NCI-H510A (cell line): Measurements from ENCODE around the gene PPIB.
A peak's percentile ranks its signal among the peaks of the same experiment; 100 is the strongest.

Source experiments
- DNase-seq: peaks from one replicate; lab custom pipeline; 2025; lab: John Stamatoyannopoulos, UW

The PPIB gene

DNA sequence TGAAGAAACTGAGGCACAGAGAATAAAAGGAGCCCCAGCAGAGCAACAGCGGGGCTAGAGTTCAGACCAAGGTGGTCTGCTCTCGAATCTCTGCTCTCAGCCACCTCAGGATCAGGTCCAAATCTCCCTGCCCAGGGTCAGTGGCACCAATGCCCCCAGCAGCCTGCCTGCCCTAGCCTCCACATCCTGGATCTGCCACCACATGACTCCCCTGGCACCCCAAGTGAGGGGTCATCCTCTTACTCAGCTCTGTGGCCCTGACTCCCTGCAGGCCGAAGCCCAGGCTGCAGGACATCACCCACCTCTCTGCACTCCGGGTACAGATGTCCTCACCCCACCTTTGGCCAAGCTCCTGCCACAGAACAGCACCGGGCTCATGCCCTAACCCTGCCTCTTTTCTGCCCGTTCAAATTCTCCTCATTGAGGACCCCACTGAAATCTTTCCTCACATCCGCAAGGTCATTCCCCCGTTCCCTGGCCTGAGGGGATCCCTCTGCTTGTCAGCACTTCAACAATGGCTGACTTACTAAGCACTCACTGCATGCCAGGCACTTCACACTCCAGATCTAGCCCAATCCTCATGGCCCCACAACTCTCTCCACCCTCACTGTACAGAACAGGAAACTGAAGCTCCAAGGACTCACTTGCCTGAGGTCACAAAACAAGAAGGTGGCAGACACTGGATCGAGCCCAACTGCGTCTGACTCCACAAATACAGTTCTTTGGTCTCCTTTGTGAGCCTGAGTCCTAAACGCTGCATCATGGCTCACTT, 4.3 kb downstream of the PPIB start:
- DNase-seq: no peak

DNA sequence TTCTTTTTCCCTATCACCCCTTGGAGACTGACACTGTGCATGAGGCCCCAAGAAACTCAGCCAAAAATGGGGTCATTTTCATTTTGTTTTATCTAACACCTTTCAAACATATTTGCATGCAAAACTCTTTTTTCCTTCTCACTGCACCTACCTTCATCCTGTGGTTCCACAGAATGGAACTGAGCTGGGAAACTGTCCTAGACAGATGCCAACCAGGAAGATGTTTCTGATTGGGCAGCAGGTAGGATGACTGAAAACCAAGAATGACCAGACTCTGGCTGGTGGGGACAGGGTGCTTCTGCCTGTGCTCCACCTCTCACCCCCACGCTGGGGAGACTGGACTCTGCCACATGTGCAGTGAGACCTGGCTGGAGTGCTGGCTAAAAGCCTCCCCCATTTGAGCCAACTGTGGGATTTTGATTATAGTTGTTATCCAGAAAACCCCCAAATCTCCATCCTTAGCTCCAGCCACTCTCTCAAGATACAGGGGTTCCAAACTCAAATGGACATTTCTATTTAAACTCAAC, 5.2 kb downstream of the PPIB start:
- no peak for DNase-seq

DNA sequence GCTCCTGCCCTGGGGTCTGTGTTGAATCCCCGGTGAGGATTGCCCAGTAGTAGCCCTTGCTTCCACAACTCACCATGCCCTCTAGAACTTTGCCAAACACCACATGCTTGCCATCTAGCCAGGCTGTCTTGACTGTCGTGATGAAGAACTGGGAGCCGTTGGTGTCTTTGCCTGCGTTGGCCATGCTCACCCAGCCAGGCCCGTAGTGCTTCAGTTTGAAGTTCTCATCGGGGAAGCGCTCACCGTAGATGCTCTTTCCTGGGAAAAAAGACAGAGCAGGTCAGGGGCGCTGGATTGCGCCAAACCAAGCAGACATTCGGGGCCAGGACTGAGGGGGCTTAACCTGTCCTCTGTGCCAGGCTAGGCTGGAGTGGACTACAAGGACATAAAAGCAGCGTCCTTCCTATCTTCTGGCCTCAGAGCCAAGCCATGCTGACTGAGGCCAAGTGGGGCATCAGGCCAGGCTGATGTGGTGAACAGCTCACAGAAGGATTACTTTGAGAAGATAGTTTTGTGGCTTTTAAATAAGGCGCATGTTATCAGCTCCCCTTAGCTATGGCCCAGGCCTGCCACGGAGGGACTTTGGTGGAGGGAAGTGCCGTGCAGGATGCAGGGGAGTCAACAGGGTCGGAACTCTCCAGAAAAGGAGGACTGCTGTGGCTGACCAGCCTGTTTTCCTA, 6.0 kb downstream of the PPIB start:
- no peak for DNase-seq

DNA sequence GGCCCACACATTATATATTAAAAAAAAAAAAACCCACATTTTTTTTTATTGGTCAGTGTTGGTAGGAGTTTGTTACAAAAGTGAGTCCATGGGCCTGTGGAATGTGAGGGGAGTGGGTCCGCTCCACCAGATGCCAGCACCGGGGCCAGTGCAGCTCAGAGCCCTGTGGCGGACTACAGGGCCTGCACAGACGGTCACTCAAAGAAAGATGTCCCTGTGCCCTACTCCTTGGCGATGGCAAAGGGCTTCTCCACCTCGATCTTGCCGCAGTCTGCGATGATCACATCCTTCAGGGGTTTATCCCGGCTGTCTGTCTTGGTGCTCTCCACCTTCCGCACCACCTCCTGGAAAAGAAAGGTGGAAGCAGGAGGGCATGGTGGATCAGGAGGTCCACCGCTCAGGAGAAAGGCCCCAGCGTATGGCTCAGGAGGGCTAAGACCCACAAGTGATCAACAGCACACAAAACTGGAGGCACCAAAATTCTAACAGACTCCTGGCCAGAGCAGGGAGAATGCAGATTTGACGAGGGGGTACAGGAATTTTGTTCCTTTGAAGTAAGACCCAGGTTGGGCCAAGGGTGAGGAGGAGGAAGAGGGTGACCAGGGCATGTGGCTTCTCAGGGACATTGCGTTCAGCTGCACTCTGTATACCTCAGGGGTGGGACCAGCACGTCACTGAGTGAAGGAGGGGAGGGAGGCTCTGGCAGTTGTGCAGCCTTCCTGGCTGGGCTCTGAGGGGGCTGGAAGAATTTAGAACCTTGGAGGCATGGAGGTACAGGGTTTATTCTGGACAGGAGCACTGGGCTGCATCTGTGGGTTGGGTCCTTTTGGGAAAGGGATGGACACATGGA, 6.8 kb downstream of the PPIB start:
- no peak for DNase-seq

DNA sequence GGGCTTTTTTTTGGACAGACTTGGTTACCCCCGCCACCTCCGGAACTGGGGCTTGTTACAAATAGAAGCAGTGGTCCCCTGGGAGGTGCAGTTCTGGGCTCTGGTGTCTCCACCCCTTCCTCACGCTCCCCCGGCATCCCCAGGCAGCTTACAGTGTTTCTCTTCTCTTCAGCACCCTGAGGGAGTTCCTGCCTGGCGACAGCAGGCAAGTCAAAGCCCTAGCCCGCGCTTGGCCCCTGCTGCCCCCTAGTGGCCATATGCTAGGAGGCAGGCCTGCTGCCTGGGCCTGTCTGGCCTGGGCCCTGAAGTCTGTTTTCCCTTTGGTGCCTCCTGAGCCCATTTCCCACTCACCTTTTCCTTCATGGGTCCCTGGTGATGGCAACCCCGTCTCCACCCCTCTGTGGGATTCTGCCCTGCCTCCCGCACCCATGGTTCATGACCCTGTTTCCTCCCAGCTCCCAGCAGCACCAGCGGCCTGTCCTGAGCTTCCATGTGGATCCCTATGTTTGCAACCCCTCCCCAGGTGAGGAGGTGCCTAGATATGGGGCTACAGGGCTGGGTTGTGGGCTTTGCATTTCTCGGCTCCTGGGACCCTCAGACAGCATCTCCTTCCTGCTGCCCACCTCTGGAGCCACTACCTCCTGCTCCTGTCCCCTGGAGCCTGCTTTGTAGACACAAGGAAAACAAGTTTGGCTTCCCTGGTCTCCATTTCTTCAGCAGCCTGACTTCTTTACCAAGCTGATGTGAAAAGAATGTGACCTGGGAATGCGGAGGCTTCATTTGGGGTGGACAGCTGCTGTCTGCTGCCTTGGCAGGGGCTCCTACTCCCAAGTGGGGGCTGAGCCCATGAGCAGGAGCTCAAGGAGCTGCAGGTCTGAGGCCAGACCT, 9.1 kb downstream of the PPIB start:
- DNase-seq: peak; percentile 20

DNA sequence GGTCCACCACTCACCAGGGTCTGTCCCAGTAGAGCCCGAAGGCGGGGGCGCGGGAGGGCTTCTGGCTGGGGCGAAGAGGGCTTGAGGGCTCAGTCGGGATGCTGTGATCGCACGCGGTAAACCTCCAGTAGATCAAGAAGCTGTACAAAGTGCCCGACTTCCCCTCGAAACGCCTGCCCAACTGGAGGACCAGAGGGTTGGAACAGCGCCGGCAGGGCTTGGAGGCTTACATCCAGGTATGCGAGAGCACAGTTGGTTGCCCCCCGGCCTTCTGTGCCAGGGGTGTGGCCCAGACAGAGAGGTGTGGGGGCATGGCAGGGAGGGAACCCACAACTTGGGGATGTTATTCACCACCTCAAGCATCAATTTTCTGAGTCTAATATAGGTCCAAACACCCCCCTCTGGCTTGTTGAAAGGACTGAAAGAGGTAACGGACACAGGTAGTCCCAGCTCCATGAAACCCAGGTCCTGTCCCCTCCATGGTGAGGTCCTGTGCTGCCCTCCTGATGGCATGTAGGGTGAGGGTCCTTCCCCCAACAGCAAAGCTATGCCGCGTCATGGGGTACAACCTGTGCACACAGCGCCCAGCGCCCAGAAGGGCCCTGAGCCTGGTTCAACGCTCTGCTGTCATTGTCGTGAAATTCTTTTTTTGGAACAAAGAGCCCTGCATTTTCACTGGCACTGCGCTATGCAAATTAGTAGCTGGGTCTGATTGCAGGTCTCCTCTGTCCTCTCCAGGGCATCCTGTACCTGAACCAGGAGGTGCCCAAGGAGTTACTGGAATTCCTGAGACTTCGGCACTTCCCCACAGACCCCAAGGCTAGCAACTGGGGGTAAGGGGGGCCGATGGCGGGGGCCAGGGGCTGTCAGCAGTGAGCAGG, 10.1 kb downstream of the PPIB start:
- DNase-seq: no peak

DNA sequence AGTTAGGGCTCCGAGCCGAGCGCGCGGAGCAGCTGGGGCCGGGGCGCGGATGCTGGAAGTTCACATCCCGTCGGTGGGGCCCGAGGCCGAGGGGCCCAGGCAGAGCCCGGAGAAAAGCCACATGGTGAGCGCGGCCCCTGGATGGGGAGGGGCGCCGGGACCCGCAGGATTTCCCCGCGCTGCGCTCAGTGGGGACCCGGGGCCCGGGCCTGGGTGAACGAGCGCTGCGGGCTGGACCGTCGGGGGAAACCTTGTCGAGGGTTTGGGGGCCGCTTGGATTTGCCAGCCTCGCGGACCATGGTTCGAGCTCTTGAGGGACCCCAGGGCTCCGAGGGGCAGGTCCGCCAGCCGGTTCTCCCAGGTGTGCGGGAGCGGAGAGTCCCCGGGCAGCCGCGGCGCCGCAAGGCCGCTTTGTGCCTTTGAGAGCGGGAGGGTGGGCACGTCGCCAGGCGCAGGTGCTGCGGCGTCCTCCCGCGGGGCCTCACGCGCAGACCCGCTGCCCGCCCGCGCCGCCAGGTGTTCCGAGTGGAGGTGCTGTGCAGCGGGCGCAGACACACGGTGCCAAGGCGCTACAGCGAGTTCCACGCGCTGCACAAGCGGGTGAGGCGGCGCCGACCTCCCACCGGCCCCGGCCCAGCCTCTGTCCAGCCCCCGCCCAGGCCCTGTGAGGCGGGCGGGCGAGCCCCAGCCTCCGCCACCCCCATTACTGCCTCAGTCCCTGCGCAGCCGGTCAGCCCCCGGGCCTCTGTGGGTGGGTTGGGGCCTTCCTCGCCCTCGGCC, 10.9 kb downstream of the PPIB start, which contains the start of gene SNX22:
Gene SNX22, plus strand, starts transcription at position 5 of the 780 bp plus-strand sequence. Its CDS starts 45 bp downstream, at position 50.
- peak; percentile 20 for DNase-seq

DNA sequence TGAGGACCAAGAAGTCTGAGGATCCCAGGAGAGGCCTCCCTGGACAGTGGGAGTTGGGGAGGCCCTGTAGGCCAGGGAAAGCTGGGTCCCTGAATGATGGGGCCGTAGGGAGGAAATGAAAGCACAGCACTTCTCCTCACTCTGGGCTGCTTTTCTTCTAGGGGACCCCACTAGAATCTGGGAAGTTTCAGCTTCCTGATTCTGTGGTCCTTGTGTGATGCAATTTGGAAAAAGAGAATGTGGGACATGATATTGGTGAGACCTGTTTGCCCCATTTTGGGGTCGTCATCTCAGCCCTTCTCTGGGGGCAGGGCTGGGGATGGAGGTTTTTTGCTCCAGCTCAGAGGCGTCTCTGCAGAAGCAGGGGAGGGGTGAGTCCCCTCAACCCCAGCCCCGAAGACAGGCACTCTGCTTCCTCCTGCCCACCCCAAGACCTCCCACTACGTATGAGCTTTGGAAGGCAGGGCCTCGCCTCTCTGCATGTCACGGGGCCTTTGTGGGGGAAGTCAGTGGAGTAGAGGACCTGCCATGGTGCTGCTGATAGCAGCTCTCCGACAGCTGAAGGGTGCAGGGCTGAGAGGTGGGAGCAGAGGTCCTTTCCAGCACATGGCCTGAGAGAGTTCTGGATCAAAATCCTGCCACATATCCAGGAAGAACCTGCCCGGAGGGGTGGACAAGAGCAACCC, 12.8 kb downstream of the PPIB start:
- DNase-seq: no peak

DNA sequence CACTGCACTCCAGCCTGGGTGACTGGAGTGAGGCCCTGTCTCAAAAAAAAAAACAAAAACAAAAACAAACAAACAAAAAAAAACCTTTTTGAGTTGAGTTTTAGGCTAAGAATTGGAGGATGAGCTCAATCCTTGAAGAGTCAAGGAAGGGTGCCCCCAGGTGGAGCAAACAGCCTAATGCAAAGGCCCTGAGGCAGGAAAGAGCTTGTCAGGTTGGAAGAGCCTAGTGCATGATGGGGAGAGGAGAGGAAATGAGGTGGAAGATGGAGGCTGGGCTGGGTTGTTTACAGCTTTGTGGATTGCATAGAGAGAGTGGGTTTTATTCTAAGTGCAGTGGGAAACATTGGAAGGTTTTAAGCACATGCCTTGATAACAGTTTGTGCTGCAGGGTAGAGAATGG, 13.4 kb downstream of the PPIB start:
- DNase-seq: no peak

DNA sequence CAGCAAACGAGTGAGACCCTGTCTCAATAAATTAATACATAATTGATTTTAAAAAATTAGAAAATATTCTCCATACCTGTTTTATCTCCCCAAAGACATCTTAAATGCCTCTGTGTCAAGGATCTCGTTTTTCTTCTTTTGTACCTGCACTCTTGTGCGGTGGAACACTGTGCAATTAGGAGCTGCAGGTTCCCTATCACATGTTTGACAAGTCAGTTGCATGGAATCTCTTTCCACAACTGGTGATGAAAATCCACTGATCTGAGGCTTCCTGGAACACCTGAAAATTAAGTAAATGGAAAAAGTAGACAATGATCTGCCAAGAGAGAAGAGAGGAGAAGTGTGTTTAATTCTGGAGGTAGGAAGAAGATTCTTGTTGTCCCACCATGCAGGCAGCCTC, 14.2 kb downstream of the PPIB start:
- DNase-seq: no peak

DNA sequence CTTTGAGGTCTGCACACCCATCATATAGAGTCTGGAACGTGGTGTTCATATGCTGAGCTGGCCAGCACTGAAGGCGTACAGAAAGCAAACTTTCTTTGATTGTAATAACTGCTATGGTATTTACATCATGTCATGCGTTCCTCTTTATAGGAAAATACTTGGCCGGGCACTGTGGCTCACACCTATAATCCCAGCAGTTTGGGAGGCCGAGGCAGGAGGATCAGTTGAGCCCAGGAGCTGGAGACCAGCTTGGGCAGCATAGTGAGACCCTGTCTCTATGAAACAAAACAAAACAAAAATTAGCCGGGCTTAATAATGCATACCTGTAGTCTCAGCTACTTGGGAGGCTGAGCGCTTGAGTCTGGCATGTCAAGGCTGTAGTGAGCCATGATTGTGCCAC, 14.7 kb downstream of the PPIB start:
- no peak for DNase-seq

DNA sequence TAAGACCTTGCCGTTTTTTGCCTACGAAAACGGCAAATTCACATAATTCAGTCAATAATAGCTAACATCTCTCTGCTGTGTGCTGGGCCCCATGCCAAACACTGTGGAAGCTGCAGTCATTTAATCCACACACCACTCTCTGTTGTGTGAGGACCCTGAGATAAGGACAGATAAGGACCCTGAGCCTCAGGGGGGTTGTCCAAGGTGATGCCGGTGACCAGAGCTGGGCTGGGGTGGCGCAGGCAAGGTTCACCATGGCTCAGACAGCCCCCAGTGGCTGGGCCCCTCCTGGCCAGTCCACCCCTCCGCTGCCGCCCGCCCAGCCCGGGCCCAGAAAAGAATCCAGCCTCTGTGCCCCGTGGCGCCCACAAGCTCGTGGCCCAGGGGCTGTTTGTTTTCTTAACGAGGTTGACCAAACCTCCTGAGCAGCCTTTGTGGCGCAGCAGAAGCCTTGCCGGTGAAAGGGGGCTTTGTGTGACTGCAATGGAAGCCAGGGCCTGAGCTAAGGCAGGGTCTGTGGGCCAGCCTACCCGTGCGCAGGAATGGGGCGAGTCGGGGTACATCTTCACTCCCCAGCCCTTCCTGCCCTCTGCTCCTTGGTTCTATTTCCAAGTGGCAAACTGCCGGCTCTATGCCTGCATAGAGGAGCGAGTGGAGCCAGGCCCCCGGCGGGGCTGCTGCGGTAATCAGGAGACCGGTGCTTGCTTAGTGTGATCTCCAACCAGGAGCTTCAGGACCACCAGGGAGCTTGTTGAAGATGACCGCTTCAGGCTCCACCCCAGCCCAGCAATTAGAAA, 15.7 kb downstream of the PPIB start:
- no peak for DNase-seq

DNA sequence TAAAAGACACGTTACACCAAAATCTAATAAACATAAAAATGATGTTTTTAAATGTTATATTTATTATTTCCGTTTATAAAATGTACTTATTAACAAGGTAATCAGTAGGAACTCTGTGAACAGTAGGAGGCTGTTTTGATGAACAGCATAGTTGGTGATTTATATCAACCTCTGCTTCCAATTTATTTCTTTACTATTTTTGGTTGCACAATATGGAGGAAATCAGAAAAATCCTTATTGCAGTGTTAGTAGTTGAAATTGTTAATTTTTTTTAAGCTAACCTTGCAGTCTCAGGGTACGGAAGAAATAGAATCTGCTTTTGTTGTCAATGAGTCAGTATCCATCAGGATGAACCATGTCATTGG, 16.3 kb downstream of the PPIB start:
- DNase-seq: no peak

DNA sequence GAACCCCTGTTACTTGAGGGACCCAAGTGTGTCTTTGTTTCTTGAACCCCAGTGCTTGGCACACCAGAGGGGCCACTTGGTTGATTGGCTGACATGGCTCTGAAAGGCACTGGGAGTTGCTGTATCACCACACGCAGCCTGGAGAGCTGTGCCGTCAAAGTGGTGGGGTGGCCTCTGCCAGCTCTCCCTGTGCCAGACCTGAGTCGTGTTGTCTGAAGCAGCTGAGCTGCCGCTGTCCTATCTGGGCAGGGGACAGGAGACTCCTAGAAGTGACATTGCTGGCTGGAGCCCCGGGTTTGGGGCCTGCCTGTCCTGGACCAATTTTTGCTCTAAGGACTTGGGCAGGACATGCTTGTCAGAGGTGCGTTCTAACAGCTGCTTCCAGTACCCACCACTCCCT, 16.8 kb downstream of the PPIB start:
- DNase-seq: no peak

DNA sequence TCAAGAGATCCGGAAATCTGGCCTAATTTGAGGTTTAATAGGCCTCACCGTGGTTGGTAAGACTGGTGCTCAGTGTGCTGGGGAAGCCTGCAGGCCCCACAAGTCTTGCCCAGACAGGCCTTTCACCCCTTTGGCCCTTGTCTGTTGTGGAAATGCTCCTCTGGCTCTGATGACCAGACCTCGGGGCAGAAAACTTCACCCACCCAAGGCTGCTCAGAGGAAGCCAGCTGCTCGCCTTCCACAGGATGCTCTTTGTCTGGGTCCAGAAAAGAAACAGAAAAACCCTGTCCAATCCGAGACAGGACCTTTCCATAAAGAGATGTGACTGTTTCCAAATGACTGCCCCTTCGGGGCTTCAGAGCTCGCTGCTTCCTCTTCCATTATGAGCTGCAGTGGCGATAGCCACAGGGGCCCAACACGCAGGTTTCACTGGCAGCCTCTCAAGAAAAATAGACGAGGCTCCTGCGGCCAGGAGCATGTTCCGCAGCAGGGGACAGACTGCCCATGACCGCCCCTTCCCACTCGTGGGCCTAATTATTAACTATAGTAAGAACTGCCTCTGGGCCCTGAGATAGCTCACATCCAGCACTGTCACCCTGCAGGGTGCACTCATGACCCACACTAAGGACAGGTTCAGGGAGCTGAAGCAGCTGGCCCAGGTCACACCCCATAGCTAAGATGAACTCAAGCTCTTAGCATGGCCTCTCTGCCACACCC, 18.1 kb downstream of the PPIB start:
- no peak for DNase-seq

DNA sequence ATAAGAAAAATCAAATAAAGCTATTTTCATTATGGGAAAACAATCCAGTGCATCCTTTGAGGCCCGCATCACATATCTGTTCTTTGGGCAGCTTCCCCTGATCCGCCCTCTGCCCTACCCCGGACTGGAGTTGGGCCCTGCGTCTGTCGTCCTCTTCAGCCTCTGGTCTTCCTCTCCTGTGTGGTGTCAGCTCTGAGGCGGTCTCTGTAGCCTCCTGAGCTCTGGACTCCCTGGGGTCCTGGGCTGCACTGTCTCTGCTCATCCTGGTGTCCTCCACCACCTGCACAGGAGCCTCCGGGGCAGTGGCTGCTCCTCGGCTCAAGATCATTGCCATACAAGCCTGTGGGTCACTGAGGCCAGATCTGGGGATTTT, 18.6 kb downstream of the PPIB start:
- no peak for DNase-seq

DNA sequence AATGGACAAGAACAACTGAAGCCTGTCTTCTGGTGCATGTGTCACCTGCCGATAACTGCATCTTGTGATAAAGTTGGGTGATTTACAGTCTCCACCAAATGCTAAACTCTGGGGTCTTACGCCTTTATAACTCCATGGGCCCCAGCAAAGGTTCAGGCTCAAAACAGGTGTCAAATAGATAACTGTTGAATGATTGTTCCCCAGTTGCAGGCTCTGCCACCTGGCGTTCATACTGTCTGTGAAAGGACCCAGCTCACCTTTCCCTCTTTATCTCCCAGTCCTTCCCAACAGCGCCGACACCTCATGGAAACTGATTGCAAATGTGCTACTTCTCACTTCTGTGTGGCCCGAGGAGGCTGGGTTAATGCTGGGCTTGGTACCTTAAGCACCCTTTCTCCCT, 19.5 kb downstream of the PPIB start:
- no peak for DNase-seq
